Activated T-helper 9 cell treated with anti-CD3 and anti-CD28 coated beads, Interleukin-2, amount 50 U/mL, for 16 hours (primary cell): ENCODE results near the gene KLHDC9.
"Not testable (repeated sequence)": the region's sequence is repeated elsewhere in the genome, so short reads cannot be mapped to it uniquely, and the experiment has no call there.

Source experiments
- DNase-seq: peaks from one replicate; pipeline ENCODE4 v3.0.0-alpha.2; 2020; ENCODE audit warnings: low read depth

KLHDC9 gene

DNA sequence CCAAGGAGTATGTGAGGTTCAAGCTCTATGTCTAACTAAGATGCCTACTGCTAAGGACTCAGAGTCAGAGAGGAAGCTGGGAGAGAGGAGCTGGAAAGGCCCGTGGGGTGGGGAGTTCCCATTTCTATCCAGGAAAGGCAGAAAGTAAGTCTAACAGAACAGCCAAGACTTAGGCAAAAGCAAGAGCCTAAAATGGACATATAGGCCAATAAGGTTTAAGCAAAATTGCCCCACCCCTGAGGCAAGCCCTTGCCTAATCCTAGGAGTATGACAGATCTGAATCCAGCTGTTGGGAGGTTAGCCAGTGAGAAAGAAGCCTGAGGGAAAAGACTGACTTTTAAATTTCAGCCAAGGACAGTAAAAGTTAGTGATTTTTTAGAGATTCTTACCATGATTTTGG is 1.6 kb upstream of the KLHDC9 start:
- DNase-seq: no peak

DNA sequence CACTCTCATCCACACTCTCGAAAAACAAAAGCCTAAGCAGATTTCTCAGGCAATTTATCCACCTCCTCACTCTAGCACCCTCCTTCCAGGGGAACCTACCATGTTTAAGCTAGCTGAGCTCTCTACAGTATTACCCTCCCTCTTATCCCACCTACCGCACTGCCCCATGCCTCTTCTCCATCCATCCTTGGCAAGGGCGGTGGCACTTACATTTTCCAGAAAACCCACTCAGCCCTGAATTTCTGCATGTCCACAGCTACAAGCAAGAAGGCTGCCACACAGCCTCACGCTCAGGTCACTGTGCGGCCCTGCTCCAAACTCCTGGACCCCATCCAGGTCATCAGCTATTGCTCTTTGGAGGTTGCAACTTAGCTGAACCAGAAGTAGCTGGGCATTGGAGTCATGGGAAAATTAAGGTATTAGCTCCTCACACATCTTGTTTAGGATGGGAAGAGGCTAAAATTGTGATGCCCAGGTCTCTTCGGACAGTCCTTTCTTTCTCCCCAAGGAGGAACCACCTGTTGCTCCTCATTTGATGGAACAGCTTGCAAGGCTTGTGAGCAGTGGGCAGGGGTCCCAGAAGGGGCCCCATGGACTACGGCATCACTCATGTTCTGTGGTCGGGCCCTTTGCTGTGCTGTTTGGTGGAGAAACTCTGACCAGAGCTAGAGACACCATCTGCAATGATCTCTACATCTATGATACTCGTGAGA is 1.1 kb downstream of the KLHDC9 start:
- no peak for DNase-seq

DNA sequence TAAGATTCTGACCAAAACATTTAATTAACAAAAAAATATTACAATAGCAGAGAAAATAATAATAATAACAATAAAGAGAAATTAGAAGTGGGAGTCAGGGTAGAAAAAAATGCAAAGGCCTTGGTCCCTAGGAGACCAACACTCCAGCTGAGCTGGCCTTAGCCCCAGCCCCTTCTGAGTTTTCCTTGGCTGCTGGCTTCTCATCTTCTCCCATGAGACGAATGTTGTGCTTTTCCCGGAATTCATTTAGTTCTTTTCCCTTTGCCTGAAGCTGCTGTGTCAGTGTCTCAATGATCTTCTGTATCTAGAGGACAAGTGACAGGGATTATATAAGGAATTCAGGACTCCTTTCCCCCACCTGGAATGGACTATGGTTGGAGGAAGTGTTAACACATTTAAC is 2.4 kb downstream of the KLHDC9 start:
- no peak for DNase-seq

DNA sequence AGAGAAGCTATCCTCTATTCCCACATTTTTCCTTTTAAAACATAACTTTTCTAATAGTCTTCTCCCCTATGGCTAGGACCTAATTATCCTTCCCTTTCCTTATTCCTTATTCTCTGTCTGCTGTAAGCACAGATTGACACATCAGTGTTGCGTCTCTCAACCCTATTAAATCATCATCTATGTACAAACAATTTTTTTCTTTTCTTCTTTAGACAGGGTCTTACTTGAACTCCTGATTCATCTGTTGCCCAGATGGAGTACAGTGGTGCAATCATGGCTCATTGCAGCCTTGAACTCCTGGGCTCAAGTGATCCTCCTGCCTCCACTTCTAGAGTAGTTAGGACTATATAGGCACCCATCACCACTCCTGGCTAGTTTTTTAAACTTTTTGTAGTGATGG is 8.3 kb downstream of the KLHDC9 start:
- DNase-seq: no peak

DNA sequence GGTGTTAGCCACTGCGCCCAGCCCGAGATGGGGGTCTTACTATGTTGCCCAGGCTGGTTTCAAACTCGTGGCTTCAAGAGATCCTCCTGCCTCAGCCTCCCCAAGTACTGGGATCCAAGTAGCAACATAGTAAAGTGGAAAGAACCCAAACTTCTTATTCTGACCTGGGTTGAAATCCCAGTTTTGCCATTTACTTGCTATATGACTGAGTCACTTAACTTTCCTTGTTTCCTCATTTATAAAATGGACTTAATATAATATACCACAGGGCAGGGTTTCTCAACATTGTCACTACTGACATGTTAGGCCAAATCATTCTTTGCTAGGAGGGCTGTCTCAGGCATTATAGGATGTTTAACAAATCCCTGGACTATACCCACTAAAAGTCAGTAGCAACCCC is 13.0 kb downstream of the KLHDC9 start:
- no peak for DNase-seq

DNA sequence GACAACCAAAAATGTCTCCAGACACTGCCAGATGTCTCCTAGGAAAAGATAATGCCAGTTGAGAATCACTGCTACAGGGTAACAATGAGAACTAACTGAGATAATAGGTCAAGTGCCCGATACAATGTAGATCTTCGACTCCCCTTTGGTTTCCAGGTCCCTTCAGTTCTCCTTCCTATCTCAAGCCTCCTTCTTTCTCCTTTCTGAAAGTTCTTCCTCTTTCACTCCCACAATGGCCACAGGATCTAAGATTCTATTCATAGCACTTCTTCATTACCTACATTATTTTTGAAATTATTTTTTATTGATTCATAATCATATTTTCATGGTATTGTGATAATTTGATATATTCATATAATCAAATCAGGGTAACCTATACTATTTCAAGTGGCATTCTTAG is 13.4 kb downstream of the KLHDC9 start:
- DNase-seq: no peak

DNA sequence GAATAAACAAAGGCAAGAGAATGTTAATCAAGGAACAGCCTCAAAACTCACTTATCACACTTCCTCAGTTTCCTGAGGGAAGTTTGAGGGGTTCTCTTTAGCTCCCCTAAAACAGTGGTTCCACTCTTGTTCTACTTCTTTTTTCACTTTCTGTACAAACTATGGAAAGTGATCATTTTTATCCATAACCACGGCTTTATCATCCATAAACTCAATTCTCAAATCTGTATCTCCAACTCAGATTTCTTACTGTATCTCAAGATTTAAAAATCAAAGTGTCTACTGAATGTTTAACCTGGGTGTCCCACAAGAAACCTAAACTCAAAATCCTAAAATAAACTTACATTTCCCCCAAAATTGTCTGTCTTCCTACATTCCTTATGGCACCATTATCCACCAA is 15.8 kb downstream of the KLHDC9 start:
- DNase-seq: no peak

DNA sequence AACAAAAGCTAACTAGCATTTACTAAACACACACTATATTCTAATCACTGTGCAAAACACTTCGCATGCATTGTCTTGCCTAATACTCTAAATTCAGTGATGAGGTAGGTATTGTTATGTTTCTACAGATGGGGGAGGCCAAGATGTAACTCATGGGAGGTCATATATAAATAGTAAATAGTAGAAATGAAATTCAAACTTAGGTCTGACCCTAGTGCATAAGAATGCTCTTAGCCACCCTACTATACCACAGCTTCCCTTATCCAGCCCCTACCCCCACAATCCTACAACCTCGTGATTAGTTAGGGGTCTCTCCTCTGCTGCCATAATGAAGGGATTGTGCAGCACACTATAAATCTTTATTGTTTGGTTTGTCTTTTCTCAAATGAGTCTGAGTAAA is 16.4 kb downstream of the KLHDC9 start:
- DNase-seq: no peak

DNA sequence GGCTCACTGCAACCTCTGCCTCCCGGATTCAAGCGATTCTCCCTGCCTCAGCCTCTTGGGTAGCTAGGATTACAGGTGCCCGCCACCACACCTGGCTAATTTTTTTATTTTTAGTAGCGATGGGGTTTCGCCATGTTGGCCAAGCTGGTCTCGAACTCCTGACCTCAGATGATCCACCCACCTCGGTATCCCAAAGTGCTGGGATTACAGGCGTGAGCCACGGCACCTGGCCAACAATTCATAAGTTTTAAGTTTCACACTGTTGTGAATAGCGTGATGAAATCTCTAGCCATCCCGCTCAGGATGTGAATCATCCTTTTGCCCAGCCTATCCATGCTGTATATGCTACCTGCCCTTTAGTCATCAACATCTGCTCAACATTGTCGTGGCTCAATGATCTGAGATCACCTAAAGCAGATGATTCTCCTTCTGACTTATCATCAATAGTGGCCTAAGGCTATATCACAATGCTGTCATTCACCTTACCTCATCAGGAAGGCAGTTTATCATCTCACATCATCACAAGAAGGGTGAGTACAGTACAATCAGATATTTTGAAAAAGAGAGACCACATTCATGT is 17.1 kb downstream of the KLHDC9 start:
- no peak for DNase-seq

DNA sequence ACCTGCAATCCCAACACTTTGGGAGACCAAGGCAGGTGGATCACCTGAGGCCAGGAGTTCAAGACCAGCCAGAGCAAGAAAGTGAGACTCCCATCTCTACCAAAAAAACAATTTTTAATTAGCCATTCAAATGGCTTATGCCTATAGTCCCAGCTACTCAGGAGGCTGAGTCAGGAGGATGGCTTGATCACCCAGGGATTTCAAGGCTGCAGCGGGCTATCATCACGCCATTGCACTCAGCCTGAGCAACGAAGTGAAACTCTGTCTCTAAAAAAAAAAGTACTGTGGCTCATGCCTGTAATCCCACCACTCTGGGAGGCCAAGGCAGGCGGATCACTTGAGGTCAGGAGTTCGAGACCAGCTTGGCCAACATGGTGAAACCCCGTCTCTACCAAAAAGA is 17.8 kb downstream of the KLHDC9 start:
- not testable (repeated sequence) for DNase-seq

DNA sequence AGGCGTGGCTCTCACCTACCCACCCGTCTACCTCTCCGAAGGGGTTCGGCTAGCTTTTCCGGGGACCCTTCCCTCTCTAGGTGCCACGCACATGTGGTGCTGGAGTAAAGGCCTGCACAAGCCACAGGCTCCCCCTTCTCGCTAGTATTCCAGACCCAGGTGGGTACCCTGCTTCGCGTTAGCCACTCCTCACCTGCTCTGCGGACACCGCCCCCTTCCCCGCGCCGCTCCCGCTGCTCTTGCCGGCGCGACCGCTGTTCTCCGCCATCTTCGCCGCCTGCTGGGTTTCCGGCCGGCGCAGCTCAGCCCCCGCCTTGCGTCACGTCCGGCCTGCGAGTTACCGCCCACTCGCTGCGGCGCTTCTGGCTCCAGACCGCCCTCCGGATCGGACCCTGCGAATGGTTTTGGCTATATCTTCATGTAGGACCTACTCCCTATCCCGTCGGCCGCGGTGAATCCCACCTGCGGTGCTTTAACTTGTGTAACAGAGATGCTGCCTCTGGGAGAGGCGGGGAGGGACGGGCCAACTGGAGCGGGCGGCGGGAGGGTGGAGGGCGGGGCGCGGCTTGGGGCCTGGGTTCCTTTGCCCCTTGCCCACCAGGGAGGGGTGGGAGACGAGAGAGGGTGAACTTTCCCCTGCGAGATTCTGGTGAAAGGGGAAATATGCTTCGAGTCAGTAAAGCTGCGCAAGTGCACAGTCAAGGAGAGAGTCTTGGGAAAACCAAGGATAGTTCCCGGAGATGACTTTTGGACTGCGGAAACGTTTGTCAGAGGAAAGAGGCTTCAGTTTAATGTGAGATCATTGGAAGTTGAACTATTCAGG is 19.8 kb downstream of the KLHDC9 start, which contains the start of the genes NIT1 and PFDN2:
Gene NIT1, plus strand, starts transcription at position 347 of the 823 bp plus-strand sequence. Its CDS starts 72 bp downstream, at position 419.
Gene PFDN2, minus strand, starts transcription at position 279 of the 823 bp plus-strand sequence. Its CDS starts 11 bp downstream, at position 268.
- DNase-seq: peak; percentile 79

DNA sequence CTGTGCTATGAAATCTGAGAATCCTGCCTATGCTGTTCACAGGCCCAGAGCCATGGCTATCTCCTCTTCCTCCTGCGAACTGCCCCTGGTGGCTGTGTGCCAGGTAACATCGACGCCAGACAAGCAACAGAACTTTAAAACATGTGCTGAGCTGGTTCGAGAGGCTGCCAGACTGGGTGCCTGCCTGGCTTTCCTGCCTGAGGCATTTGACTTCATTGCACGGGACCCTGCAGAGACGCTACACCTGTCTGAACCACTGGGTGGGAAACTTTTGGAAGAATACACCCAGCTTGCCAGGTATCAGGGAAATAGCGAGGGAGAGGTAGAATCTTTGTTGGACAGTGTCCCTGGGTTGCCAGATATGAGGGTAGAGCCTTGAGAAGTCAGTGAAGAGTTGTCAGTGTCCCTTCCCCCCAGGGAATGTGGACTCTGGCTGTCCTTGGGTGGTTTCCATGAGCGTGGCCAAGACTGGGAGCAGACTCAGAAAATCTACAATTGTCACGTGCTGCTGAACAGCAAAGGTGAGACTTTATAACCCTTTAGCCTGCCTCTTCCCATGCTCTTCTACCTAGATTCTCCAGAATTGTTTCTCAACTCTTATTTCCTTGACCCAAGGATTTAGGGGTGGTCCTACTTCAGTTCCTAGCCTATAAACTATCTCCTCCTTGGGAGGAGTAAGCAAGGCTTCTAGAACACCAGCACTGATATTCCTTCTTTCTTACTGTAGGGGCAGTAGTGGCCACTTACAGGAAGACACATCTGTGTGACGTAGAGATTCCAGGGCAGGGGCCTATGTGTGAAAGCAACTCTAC is 21.1 kb downstream of the KLHDC9 start:
- peak; percentile 53 for DNase-seq

DNA sequence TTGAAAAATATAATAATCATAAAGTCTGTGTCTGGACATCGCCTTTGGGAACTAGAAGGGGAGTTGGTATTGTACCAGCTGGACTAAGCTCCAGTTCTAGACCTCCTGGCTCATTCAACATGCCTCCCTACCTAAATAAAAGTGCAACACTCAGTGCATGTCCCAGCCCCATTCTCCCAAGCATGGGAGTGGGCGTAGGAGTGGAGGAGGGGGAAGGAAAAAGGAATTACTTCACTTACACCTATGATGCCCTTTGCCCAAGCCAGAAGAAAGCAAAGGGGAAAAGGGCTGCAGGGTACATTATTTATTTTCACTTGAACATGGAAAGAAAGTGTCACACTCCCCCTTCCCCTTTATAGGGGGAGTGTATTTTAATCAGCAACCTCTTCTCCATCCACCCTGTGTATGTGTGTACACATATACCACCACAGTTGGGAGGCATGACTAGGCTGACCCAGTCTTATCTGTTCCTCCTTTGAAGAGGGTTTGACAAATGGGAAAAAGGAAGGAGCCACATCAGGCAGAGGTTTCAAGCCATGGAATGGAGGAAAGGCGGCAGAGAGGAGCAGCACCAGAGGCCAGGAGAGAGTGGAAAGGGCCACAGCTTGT is 23.0 kb downstream of the KLHDC9 start:
- DNase-seq: no peak

DNA sequence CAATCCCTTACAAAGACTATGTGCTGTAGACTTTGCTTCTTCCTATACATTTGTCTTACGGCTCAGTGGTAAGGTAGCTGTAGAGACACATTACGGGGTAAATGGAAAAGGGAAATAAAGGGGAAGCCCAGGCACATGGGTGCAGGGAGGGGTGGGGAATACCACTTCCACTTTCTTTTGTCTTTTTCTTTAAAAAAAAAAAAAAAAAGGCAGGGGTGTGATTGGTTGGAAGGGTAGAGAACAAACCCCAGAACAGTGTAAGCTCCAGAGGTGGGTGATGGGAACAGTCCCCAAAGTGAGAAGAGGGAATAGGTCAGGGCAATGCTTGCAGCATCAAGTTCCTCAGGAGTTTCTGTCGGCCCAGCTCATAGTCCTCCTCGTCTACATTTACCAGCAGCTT is 23.7 kb downstream of the KLHDC9 start:
- DNase-seq: no peak

DNA sequence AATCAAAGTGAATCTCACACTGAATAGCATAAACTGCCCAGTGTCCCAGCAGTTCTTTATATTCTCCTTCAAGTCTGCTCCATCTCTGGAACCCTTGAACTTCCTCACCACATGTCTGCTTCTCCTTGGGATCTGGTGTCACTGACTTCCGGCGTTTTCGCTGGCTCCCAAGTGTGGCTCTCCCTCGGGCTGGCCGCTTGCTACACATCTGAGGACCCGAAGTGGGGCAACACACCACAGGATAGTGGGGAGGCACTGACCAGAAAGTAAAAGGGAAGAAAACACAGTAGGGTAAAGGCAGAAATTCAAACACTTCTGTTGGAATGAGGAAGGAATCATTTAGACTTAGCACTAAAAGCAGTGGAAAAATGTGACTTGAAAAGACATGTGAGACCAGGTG is 24.8 kb downstream of the KLHDC9 start:
- no peak for DNase-seq

DNA sequence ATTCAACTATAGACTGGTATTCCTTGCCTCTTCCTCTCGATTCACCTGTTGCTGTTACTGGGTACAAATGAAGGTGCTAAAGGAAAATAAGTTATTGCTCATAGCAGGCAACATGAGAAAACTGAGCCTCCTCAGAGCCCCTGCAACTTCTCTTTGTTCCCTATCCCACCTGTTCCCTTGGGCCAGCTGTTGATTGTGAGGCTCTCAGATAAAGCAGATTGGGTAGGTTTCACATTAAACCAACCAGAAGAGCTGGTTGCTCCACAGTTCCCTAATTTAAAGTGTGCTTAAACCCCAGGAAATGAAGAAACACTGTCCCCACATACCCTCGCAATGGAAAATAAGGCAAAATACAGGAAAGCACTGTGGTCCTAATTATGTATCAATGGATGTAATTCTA is 29.5 kb downstream of the KLHDC9 start:
- no peak for DNase-seq

DNA sequence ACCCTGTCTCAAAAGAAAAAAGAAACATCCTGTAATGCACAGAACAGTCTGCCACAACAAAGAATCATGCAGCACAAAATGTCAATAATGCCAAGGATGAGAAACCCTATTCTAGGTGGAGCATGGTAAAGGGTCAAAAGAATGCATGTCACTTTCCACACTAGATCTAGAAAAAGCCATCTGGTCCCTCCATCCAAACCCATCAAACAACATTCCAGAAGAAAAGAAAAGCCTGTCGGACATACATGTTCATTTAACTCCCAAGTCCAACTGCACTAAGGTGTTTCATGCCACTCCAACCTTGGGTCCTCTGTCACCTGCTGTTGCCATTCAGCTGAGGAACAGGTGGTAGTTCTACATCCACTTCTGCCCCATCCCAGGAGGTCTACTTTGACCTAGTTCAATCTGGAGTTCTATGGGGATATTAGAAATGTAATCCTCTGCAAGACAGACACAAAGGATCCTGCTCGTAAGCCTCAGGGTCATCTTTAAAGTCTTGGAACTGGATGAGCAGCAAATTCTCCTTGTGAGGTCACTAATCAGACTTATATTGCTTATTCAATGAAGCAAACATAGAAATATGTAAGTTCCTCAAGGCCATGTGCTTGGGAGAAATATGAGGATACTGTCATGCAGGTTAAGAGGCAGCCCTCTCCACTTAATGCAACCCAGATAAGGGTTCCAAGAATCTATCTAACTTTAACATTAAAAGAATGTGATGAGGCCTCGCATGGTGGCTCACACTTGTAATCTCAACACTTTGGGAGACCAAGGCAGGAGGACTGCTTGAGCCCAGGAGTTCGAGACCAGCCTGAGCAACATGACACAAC is 30.6 kb downstream of the KLHDC9 start:
- DNase-seq: no peak

DNA sequence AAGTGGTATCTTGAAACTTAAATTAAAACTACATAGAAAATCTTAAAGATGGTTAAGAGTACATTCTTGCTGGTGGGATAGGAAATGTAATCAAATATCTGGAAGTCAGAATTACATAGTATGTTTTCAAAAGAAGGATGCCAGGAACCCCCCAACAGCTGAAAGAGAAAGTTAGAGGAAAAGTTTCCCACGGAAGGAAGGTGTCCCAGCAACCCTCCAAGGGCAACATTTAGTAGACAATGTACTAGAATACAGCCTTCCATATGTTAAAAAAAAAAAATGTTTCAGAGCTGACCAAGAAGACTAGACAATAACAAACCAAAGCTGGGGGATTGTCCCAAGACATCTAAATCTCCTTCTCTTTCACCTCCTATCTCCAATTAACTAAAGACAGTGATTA is 32.1 kb downstream of the KLHDC9 start:
- DNase-seq: no peak

DNA sequence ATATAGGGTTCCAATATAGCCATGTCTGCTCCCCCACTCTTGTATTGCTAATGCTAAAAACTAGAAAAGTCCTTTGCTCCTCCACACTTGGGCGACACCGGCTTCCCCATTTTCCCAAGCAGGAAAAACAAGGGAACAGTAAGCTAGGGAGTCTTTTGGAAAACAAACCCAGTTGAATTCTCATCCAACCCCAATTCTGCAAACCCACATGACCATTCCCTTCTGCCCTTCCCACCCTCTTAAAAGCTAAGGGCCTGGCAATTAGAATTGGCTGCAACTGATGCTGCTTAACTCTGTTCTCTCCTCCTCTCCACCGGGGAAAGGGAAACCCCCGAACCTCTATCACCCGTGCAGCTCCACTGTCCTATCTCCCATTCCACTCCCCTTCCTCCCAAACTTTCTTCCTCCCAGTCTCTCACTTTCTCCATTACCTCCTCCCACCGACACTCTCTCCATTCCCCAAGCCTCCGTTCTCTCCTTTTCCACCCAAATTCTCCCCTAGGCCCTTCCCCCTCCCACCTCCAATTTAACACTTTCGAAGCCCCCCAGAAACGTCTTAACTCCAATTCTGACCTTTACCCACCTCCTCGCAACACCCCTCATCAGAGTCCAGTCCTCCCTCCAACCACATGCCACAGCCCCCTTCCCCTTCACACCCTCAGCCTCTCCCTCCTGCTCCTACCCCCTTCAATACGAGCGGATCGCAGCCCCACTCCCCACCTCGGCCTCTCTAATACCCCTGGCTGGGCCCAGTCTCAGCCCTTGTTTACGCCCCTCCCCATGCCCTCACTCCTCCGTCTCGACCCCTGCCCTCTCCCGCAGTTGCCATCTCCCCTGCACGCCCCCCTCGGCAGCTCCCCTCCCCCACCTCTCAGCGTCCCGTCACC is 33.6 kb downstream of the KLHDC9 start:
- DNase-seq: no peak
